GM19372 (cell line): ENCODE results near the gene NOTCH1.

Source experiments
- ATAC-seq: cut with Tn5 transposase; IDR thresholded peaks from one replicate; pipeline ENCODE4 v1.9.1; 2021; ENCODE audit warnings: mild to moderate bottlenecking, low read depth, moderate library complexity; ENCODE audit not compliant: unreplicated experiment

Gene NOTCH1

GRCh38 chr9:136474021-136474640, 71.7 kb downstream of the NOTCH1 start:
- no peak for ATAC-seq

- no peak for ATAC-seq
These were observed 72.5 kb downstream of the NOTCH1 start for GRCh38 chr9:136473354-136473721.

DNA sequence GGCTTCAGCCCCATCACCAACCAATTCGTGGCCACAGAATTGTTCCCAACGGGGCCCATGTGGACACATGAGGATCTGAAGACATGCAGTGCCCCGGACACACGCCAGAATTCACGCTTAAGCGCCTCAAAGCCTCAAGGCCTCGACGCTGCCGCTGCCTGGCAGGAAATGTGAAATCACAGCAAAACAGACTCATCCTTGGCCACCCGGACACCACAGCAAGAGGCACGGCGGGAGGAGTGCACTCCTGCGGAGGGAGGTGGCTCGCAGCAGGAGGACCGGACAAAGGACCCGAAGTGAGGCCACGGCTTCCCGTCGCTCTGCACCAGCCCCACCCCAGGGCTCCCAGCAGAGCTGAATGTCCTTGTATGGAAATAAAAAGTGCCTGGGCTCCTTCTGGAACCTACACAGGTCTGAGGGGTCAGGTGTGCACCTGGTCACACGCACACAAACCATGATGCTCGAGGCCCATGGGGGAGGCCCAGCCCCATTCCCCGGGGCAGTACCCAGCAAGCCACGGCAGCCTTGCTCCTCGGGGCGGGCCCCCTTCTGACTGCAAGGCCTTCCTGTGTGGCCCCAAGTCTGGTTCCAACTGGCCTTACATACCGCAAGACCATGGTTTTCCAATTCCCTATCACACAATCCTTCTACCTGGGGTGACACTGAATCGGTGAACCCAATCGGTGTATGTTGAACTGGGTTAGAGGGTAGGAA, 73.1 kb downstream of the NOTCH1 start:
- ATAC-seq: no peak

DNA sequence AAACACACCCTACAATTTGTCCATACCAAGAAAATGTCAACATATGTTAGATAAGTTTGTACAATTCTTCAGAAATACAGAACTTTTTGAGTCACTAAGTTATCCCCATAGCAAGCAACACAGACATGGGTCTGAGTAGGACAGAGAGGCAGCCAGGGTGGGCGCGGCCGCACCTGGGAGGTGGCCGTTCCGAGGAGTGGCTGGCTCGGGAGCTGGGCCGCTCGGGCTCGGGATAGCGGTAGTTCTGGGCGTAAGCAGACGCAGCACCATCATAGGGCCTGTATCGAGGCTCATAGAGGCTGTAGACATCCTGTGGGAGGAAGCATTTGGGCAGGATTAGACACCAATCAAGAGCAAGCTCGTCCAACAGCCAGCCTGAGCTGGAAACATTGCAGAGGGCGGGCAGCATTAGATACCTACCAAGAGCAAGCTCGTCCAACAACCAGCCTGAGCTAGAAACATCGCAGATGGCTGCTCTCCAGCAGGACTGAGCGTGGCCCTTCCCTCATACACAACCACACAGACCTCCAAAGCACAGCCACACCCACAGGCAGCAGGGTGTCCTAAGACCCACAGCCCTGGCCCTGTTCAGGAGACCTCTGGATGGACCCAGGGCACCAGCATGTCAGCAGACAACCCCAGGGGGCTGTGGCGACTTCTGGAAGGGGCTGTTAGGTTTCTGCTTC, 73.9 kb downstream of the NOTCH1 start:
- ATAC-seq: no peak

GRCh38 chr9:136470792-136471469, 74.9 kb downstream of the NOTCH1 start:
- ATAC-seq: no peak

- ATAC-seq: no peak
These were observed 75.5 kb downstream of the NOTCH1 start for GRCh38 chr9:136470356-136470755.

DNA sequence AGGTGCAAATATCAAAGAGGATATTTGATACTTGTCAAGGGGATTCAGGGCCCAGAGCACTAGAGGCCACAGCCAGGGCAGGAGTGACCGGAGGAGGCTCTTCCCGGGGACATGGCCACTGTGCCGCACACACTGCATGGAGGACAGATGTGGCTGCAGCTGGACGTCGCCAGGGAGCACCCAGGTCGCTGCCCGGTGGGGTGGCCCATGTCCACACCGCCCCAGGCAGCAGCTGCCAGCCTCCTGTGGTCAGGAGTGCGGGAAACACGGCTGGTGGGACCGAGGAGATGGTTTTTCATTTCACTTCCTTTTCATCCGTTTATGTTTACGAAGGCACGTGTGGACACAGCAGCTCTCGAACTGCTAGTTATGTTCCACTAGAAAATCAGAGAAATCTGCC, 78.1 kb downstream of the NOTCH1 start:
- no peak for ATAC-seq

- no peak for ATAC-seq
These were observed 79.7 kb downstream of the NOTCH1 start for GRCh38 chr9:136466155-136466541.

DNA sequence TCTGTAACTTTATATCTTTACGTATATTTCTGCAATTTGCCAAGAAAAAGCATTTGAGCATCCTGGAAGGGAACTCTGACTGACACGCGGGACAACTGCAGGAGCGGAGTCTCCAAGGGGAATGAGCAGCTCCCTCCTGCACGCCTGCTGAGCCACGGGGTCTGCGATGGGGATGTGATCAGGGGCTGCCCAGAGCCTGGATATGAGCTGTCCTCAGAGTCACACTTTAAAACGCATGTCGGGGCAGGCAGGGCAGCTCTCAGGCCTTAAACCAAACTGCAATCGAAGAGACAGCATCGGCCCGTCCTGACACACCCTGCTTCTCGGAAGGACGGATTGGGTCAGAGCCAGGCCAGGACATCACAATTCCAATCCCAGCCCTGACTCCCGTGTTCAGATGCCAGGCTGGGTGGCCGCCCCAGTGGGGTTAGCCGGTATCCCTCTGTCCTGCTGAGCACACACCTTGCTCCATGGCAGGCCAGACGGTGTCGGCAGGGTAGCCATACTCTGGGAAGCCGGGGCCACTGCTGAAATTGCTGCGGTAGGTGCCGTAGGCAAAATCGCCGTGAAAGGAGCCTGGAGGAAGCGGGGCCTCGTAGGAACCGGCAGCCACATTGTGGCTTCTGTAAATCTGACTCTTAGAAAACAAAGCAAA, 80.2 kb downstream of the NOTCH1 start:
- no peak for ATAC-seq

- no peak for ATAC-seq
These were observed 81.6 kb downstream of the NOTCH1 start for GRCh38 chr9:136464241-136464640.

GRCh38 chr9:136463578-136463977, 82.3 kb downstream of the NOTCH1 start:
- ATAC-seq: no peak

- no peak for ATAC-seq
These were observed 83.2 kb downstream of the NOTCH1 start for GRCh38 chr9:136462664-136463063.

GRCh38 chr9:136460772-136461325, 85.0 kb downstream of the NOTCH1 start:
- no peak for ATAC-seq

GRCh38 chr9:136459425-136459824, 86.4 kb downstream of the NOTCH1 start:
- no peak for ATAC-seq

DNA sequence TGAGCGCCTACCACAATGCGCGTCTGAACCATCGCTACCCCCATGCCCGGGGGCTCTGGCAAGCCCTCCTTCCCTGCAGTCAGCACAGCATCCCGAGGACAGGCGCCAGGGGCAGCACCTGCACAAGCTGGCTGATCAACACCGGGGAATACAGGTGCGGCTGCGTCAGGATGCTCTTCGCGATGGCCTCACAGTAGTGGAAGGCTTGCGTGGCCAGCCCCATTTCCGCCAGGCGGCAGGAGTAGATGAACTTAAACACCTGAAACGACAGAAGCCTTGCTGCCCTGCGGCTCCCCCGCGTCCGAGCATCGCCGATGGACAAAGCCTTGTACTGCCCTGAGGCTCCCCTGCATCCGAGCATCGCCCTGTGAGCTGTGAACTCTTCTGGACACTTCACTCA, 88.5 kb downstream of the NOTCH1 start:
- no peak for ATAC-seq

GRCh38 chr9:136456258-136456657, 89.6 kb downstream of the NOTCH1 start:
- no peak for ATAC-seq

DNA sequence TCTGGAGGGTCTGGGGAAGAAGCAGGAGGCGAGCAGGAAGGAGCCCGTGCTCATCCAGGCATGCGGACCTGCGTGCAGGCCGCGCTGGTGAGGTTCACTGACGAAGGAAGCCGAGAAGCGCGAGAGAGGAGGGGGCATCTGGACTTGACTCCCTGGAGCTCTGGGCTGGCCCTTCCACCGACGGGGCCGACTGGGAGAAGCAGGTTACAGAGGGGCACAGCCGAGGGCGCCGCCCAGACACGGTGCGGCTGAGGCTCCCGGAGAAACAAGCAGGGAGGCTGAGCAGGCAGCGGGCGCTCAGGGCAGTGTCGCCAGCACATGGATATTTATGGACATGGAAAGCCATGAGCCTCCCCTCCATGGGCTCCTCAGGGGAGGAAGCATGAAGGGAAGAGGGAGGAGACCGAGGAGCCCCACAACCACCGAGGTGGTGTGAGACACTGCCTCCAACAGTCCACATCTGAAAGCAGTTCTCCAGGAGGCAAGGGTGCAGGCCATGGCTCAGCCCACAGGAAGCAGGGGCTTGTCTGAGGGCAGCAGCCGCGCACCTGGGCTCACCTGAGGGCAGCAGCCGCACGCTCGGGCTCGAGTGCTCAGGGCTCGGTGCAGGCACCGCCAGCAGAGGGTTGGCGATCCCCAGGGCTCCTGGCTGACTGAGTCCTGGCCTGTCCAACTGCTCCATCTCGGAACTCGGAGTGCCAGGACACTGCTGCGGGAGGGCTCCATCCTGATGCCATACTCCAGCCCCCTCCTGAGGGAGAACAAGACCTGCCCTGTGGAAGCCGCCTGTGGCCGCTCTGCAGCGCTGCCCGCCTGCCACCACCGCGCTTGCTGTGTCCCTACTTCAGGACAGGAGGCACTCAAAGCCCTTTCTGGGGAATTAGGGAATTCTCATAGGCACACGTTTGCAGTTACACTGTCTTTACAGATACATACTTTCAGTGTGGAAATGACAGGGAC, 90.5 kb downstream of the NOTCH1 start:
- ATAC-seq: no peak

- ATAC-seq: no peak
These were observed 91.6 kb downstream of the NOTCH1 start for GRCh38 chr9:136454026-136454796.

DNA sequence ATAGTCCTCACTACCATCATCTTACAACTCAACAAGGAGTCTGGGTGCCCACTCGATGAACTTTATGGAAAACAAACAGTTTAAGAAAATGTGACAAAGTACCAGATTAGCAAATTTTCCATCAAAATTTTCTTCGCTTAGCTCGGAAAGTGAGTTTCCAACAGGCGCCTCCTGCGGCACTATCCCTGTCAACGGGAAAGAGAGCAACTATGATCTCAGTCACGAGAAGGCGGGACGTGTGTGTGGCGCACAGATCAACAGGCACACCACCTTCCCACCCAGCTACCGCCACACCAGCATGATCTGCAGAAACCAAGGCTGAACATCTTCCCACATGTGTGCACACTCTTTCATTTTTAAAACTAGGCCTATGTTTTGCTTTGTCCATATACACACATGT, 92.5 kb downstream of the NOTCH1 start:
- no peak for ATAC-seq
